NCI-H2107 treated with DMSO at 0.1 percent for 48 hours (cell line): ENCODE measurements around the gene CHST7.
A peak's percentile ranks its signal among the peaks of the same experiment; 100 is the strongest.
"Not testable (repeated sequence)": the region's sequence is repeated elsewhere in the genome, so short reads cannot be mapped to it uniquely, and the experiment has no call there.

Experiments
- DNase-seq: peaks from one replicate; lab custom pipeline; 2025; ENCODE audit not compliant: unreplicated experiment; lab: John Stamatoyannopoulos, UW

CHST7 gene

GRCh38 chrX:46573331-46573891 is at the start of gene CHST7:
Gene CHST7, plus strand, starts transcription at chrX:46573765. Its CDS starts 167 bp downstream, at chrX:46573932.
- peak; percentile 44 for DNase-seq

GRCh38 chrX:46528640-46529039 is 44.9 kb upstream of the CHST7 start:
- not testable (repeated sequence) for DNase-seq

GRCh38 chrX:46529740-46530403 is 43.7 kb upstream of the CHST7 start:
- DNase-seq = not testable (repeated sequence)

- DNase-seq = not testable (repeated sequence)
Measured at GRCh38 chrX:46530404-46530908, 43.1 kb upstream of the CHST7 start.

DNA sequence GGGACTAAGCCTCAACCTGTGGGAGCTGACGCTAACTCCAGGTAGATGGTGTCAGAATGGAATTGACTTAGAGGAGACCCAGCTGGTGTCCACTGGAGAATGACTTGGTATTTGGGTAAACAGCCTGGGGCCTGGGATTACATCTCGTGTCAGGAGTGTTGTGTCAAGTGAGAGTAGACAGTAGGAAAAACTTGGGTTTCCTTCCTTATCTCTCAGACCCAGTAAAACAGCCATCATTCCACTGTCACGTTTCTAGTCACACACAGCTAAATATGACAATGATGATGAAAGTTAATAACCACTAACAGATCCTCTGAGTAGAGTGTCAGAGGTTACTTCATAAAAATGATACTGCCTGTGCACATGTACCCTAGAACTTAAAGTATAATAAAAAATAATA is 42.1 kb upstream of the CHST7 start:
- no peak for DNase-seq

GRCh38 chrX:46543441-46543840 is 30.1 kb upstream of the CHST7 start:
- no peak for DNase-seq

- DNase-seq = not testable (repeated sequence)
Measured at GRCh38 chrX:46544527-46544926, 29.0 kb upstream of the CHST7 start.

DNA sequence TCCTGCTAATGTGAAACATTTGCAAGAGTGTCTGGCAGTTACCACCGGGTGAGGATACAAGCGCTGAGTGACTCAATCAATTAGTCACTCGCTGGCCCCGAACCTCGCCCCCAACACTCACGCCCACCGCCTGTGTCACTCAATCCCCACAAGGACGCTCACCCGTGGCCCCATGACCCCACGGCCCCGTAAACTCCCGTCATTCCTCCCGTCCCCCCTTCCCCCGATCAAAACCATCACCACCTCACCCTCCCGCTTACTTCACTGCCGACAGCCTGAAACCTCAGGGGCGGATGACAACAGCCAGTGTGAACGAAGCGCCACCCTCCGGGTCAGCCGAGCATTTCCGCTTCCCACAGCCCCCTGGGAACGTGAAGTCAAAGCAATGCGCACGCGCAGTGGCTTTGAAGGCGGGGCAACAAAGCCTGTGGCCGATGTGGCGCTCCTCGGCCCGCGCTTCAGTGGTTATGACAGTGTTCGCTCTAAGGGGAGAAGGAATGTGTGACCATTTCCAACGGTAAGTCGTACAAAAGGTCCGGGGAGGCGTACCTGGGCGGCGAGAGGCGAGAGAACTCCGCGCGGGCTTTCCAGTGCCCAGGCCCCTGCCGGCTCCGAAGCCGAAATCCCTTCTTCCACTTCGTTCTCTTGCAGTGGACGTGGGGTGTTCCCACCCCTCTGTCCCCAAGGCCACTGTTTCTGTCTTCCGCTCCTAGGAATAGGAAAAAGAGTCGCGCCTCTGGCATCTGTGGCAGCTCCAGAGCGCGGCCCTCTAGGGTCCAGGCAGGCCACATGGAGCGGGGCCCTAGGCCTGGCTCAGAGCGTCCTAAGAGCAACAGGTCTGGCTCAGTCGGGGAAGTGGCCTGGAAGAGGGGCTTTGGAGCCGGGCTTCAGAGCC is 28.2 kb upstream of the CHST7 start, which contains the start of gene ZNF674:
ZNF674 (minus strand) TSS at position 311 of the 895 bp plus-strand sequence. CDS start 3,334 bp downstream, outside the sequence.
- DNase-seq = peak; percentile 78

GRCh38 chrX:46547857-46548256 is 25.7 kb upstream of the CHST7 start:
- DNase-seq = no peak

DNA sequence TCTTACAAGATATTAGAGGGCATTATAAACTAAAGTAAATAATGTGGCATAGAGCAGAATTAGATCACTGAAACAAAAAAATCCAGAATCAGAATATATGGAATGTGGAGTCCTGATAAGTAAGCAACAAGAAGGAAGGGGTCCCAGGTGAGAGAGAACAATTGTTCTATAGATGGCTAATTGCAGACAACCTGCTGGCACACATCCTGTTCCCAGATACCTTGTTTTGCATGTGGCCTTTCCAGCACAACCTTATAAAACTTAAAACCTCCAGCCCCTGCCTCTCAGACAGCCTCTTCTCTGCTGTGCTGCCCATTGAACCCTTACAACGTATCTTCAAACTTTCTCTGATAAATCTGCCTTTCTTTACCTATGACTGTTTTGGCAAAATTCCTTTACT is 23.7 kb upstream of the CHST7 start:
- no peak for DNase-seq

DNA sequence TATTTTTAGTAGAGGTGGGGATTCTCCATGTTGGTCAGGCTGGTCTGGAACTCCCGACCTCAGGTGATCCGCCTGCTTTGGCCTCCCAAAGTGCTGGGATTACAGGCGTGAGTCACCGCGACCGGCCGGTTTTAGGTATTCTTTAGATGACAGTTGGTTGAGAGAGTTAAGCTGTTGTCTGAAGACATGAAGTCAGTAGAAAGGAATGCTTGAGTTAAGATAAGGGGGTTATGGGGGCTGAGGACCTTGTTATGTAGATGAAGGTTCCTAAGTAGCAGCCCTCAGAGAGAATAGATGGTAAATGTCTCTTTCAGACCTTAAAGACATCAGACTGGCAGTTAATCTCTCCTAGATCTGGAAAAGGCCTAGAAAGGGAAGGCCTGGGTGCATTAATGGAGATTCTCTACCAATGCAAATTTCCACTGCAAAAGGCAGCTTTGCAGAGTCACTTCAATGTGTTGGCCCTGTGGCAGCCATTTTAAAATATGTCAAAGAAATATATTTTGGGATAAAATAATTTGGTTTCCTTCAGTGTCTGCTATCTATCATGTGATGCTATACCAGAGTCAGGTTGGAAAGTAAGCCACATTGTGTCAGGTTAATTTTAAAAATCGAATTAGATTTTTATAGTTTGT is 22.0 kb upstream of the CHST7 start:
- DNase-seq = no peak

DNA sequence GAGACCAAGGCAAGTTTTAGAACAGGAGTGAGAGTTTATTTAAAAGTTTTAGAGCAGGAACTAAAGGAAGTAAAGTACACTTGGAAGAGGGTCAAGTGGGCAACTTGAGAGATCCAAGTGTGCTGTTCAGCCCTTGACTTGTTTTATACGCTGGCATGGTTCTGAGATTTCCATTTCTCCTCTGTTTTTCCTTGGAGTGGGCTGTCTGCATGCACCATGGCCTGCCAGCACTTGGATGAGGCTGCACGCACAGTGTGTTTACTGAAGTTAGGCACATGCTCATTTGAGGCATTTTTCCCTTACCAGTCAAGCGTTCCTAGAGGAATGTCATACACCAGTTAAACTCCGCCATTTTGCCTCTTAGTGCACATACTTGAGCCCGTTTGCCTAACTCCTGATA is 19.6 kb upstream of the CHST7 start:
- DNase-seq = no peak

DNA sequence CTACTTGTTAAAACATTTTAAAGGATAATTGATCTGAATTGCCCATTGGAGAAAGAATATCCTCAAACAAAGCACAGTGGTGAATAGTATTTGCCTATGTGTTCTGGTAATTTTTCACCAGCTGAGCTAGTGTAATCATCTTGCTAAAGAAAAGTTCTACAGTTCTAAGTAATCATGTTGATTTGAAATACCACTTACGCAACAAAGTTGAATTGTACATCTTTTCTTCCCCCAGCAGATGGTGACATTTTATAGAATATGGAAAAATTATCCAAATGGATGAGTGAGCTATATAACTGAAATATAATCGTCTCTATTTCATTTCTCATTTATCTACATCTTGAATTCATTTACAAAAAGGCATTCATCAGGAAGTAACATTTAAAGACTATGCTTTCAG is 18.6 kb upstream of the CHST7 start:
- peak; percentile 75 for DNase-seq

DNA sequence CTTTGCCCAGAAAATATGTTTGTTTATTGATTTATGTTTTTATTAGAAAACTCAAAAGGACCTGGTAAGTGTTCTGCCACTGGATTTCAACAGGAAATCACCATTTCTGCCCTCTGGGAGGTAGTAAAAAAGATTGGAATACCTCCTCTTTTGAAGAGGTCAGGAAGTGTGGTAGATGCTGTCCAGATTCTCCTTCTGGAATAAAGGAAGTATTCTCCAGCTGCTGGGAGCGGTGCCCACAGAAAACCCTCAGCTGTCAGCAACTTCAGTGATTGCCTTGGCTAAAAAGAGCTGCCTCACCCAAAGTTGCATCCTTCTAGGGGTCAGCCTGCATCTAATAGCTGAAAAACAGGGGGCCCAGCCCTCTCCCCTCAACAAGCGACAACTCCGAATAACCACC is 14.5 kb upstream of the CHST7 start:
- no peak for DNase-seq

GRCh38 chrX:46561824-46562657 is 11.5 kb upstream of the CHST7 start:
- DNase-seq = no peak

DNA sequence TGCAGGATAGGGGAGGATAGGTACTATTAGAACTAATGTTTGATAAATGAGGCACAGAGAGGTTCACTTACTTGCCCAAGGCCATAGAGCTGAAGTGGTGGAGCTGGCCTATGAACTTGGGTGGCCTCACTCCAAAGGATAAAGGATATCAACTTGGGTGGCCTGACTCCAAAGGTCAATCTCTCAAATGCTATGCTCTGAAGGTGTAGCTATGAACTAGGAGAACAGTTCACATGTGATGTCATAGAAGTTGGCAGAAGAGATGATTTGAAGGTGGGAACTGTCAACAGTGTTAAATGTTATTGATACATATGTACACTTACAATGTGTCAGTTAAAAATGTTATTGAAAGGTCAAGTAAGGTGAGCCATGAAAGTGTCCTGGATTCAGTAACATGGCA is 6.2 kb upstream of the CHST7 start:
- DNase-seq = no peak

GRCh38 chrX:46569621-46570020 is 3.9 kb upstream of the CHST7 start:
- no peak for DNase-seq

DNA sequence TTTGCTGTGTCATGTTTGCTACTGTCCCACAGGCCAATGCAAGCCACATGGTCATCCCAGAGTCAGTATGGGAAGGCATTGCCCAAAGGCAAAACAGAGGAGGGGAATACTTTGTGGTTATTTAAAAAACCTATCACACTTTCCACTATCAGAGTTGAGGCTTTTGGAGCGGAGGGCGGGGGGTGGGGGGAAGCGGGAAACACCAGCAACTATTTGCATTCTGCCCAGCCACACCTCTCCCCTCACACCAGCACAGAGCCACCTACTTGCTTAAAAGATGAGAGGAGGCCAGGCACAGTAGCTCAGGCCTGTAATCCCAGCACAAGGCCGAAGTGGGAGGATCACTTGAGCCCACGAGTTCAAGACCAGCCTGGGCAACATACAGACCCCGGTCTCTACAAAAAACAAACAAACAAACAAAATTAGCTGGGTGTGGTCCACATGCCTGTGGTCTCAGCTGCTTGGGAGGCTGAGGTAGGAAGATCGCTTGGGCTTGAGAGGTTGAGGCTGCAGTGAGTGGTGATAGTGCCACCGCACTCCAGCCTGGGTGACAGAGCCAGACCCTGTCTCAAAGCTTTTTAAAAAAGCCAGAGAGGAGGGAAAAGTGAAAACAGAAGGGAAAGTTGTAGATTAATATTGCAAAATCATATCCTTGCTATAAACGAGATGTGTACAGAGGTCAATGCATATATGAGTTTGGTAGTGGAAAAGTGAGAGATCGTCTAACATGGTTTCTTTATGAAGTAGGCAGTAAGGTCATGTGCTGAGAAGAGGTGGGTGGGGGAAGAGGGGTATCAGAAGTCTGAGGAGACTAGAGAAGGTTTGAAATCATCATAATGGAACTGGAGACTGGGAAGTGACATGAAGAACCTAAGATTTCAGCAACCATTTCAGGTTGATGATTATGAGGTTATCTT is 1.9 kb upstream of the CHST7 start:
- DNase-seq = no peak

DNA sequence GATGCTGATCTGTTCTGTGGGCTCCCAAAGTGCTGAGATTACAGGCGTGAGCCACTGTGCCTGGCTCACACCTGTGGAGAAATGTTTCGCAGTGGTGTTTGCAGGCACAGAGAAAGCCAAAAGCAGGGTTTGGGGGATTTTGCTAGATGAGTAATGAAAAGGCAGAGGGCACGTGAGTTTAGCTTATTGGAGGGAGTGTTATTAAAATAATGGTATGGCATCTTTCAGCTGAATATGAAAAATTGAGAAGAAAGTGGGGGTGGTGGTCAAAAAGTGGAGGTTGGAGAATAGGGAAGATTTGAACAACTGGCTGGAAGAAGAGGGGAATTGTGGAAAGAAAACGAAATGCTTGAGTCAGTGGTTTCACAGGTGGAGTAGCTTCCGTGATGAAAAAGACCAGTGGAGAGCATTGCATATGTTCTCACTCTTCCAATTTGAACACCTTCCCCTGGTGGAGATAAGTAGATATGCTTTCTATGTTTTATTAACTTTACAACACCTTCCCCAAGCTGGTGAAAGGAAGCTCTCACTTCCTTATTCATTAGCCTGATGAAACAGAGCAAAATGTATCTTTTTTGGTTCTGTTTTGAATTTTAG is 1.1 kb upstream of the CHST7 start:
- DNase-seq = no peak
